Fibroblast of villous mesenchyme (primary cell): Measurements from ENCODE around the gene UAP1. TPM values are rescaled to one million over a fixed set of nuclear protein-coding genes. Genes with fewer than 3 reads are reported as not detected.
"Not testable (repeated sequence)": the region's sequence is repeated elsewhere in the genome, so short reads cannot be mapped to it uniquely, and the experiment has no call there.

Experiments used
- DNase-seq: peaks from one replicate; pipeline ENCODE4 v3.0.0-alpha.2; 2010; ENCODE audit warnings: low read depth
- H3K4me3 ChIP-seq: 2 replicates; pipeline ENCODE4 v1.5.1; 2011; ENCODE audit warnings: low read depth, mild to moderate bottlenecking, low read length
- CTCF ChIP-seq: IDR thresholded peaks from 2 replicates; pipeline ENCODE4 v1.5.1; 2012; ENCODE audit warnings: low read depth, mild to moderate bottlenecking, low read length; ENCODE audit not compliant: insufficient read depth
- total RNA-seq: library from RNA; depleted of rRNA; stranded (reverse); fragments of >200 nt; gene quantifications from 2 replicates; pipeline ENCODE4 v1.2.3, GENCODE V29; 2012

UAP1 gene
- total RNA-seq, 1 donor, result 108 TPM

- H3K4me3 ChIP-seq, result no peak overlapping the region
- no peak for TF ChIP-seq CTCF
- no peak for DNase-seq
Measured at GRCh38 chr1:162587761-162588260, 26.3 kb downstream of the UAP1 start.

GRCh38 chr1:162590101-162590500 is 28.6 kb downstream of the UAP1 start:
- DNase-seq, result no peak
- H3K4me3 ChIP-seq, result no peak overlapping the region
- no peak for TF ChIP-seq CTCF

- DNase-seq, result no peak
- no peak for TF ChIP-seq CTCF
- no peak overlapping the region for H3K4me3 ChIP-seq
Measured at GRCh38 chr1:162590686-162591085, 29.2 kb downstream of the UAP1 start.

GRCh38 chr1:162596514-162597170 is 35.1 kb downstream of the UAP1 start:
- no peak overlapping the region for H3K4me3 ChIP-seq
- DNase-seq, result no peak
- no peak for TF ChIP-seq CTCF

GRCh38 chr1:162599451-162599850 is 37.9 kb downstream of the UAP1 start:
- no peak overlapping the region for H3K4me3 ChIP-seq
- no peak for TF ChIP-seq CTCF
- DNase-seq, result no peak

- DNase-seq, H3K4me3 ChIP-seq: not testable (repeated sequence)
Measured at GRCh38 chr1:162603117-162603516, 41.6 kb downstream of the UAP1 start.

- DNase-seq, result peak; percentile 93
- no peak for TF ChIP-seq CTCF
- H3K4me3 ChIP-seq, result no peak overlapping the region
Measured at GRCh38 chr1:162605225-162605927, 43.9 kb downstream of the UAP1 start.
